Activated CD4-positive, alpha-beta memory T cell treated with anti-CD3 and anti-CD28 coated beads, Interleukin-2, amount 10 ng/mL, durations not matched to agents 7 days and 5 days (primary cell): ENCODE data around the gene HERPUD1. TPM values are rescaled to one million over a fixed set of nuclear protein-coding genes. Genes with fewer than 3 reads are reported as not detected.
A peak's percentile ranks its signal among the peaks of the same experiment; 100 is the strongest.
"Not testable (repeated sequence)": the region's sequence is repeated elsewhere in the genome, so short reads cannot be mapped to it uniquely, and the experiment has no call there.

Experiments
- CTCF ChIA-PET: fragments of 350-600 bp; sonication (Branson Sonifier 250); formaldehyde crosslinking; loops from one replicate; lab custom pipeline; 2021; ENCODE audit warnings: antibody characterized with exemption, inconsistent platforms; lab: Charles Lee
- POLR2A ChIA-PET: fragments of 350-600 bp; sonication (Branson Sonifier 250); formaldehyde crosslinking; loops from one replicate; lab custom pipeline; 2021; ENCODE audit warnings: antibody characterized with exemption; lab: Charles Lee
- DNase-seq: peaks from one replicate; pipeline ENCODE4 v3.0.0-alpha.2; 2020
- H3K27ac Mint-ChIP-seq: one replicate; pipeline ENCODE4 v1.8.0; 2021; ENCODE audit warnings: mild to moderate bottlenecking, mixed read lengths
- H3K27me3 Mint-ChIP-seq: one replicate; pipeline ENCODE4 v1.8.0; 2021; ENCODE audit warnings: mixed read lengths
- H3K36me3 Mint-ChIP-seq: one replicate; pipeline ENCODE4 v1.8.0; 2021; ENCODE audit warnings: low read depth, mixed read lengths
- H3K4me1 Mint-ChIP-seq: one replicate; pipeline ENCODE4 v1.8.0; 2021; ENCODE audit warnings: mixed read lengths
- H3K4me3 Mint-ChIP-seq: one replicate; pipeline ENCODE4 v1.8.0; 2021; ENCODE audit warnings: mild to moderate bottlenecking, mixed read lengths
- H3K9me3 Mint-ChIP-seq: one replicate; pipeline ENCODE4 v1.8.0; 2021; ENCODE audit warnings: mixed read lengths
- total RNA-seq, 2 experiments: library from RNA; stranded (reverse); gene quantifications; one replicate each; pipeline ENCODE4 v1.2.3, GENCODE V29; 2021

Gene HERPUD1, protein sequence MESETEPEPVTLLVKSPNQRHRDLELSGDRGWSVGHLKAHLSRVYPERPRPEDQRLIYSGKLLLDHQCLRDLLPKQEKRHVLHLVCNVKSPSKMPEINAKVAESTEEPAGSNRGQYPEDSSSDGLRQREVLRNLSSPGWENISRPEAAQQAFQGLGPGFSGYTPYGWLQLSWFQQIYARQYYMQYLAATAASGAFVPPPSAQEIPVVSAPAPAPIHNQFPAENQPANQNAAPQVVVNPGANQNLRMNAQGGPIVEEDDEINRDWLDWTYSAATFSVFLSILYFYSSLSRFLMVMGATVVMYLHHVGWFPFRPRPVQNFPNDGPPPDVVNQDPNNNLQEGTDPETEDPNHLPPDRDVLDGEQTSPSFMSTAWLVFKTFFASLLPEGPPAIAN
- 100 to 1,000 TPM; 166 to 171 TPM for total RNA-seq

DNA sequence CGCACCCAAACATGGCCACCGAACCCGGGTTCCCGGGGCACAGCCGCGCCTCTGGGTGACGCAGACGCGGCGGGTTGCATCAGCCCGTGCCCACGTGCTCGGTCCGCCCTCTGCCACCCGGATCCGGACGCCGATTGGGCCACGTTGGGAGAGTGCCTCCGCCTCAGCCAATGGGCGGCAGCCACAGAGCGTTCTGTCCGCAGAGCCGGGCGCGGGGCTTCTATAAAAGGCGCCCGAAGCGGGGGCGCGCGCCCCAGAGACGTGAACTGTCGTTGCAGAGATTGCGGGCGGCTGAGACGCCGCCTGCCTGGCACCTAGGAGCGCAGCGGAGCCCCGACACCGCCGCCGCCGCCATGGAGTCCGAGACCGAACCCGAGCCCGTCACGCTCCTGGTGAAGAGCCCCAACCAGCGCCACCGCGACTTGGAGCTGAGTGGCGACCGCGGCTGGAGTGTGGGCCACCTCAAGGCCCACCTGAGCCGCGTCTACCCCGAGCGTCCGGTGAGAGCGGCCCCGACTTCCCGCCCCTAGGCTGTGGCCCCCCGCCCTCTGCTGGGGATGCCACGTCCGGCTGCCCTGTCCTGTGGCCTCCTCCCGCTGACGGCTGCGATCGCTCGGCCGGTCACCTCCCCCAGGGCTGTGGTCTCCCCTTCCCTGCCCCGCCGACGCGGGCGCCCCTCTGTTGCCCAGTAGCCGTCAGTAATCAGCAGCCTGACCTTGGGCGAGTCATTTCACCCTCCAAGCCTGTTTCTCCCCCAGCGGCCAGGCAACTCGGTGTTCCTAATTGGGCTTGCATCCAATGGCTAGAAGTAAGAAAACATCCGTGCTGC lies at the start of gene HERPUD1:
TSS of gene HERPUD1 (plus strand) at position 251 of the 829 bp plus-strand sequence. CDS start at position 354, 103 bp downstream.
- peak within 1 kb of the TSS; percentile 96 for H3K27ac Mint-ChIP-seq
- no peaks in the 10 kb centered on the region for H3K9me3 Mint-ChIP-seq
- peak; percentile 99 for DNase-seq
- H3K4me3 Mint-ChIP-seq = peak within 1 kb of the TSS; percentile 98
- H3K27me3 Mint-ChIP-seq = peaks cover 2% of the 10 kb centered on the region
- CTCF ChIA-PET = interaction anchor here (0.9 to 1.6 kb wide), 2 partner anchors 11 to 63 kb away, joined by 3 to 4 read pairs; no protein-coding TSS in a partner anchor
- POLR2A ChIA-PET = interaction anchor here (0.6 to 6.8 kb wide), 44 partner anchors 7 to 678 kb away, joined by 3 to 140 read pairs (median 4); partner anchors contain the start of genes NLRC5, NUDT21, OGFOD1 and SLC12A3
- H3K4me1 Mint-ChIP-seq = peaks cover 38% of the 10 kb centered on the region
- peaks cover 47% of the 10 kb centered on the region for H3K36me3 Mint-ChIP-seq

DNA sequence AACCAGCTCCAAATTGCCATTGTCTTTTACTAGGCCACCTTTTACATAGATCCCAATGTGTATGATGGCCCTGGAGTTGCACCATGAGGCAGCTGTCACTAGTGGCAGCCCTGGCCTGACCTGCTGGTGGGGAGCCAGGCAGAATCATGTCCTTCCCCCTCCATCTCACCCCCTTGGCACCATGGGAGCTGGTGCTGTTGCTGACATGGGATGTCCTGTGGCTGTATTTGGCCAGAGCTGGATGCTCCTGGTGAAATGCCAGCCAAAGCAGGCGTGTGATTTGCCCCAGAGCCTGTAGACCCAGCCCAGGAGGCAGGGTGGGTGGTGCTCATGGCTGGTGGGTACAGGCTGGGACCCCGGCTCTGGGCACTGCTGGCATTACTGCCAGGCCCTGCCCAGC lies 48.4 kb upstream of the HERPUD1 start:
- H3K36me3 Mint-ChIP-seq = no peaks in the 10 kb centered on the region
- no peaks in the 10 kb centered on the region for H3K9me3 Mint-ChIP-seq
- POLR2A ChIA-PET = no interaction called here
- no peaks in the 10 kb centered on the region for H3K4me1 Mint-ChIP-seq
- DNase-seq = no peak
- no peak overlapping the region for H3K27ac Mint-ChIP-seq
- CTCF ChIA-PET = interaction anchor here (0.7 kb wide), 2 partner anchors 80 to 96 kb away, joined by 4 read pairs; no protein-coding TSS in a partner anchor
- H3K4me3 Mint-ChIP-seq = no peak overlapping the region
- no peaks in the 10 kb centered on the region for H3K27me3 Mint-ChIP-seq

DNA sequence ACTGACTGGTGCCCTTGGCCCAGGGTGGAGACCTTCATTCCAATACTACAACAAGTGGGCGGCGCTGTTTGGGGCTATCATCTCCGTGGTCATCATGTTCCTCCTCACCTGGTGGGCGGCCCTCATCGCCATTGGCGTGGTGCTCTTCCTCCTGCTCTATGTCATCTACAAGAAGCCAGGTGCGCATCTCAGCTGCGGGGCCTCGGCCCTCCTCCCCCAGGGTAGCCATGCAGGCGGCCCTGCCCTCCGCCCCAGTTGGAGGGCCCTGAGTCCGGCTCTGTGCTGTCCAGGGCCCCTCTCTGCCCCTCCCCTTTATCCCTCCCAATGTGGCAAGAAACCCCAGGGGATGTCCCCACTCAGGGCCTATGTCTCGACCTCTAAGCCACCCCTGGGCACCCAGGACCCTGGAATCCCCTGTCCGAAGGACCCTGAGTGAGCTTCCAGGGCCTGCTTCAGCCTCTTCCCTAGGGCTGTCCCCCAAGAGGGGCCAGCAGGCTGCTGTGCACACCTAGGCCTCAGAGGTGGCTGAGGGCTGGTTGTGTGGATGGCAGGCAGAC lies 47.8 kb upstream of the HERPUD1 start:
- Mint-ChIP-seq H3K27me3 (no peaks in the 10 kb centered on the region), H3K9me3 (no peaks in the 10 kb centered on the region), H3K27ac (no peak overlapping the region), H3K36me3 (no peaks in the 10 kb centered on the region), H3K4me1 (no peaks in the 10 kb centered on the region), H3K4me3 (no peak overlapping the region)
- DNase-seq = no peak
- CTCF ChIA-PET = no interaction called here
- POLR2A ChIA-PET = interaction anchor here (0.8 to 1.0 kb wide), 2 partner anchors 10 to 47 kb away, joined by 3 read pairs; no protein-coding TSS in a partner anchor

DNA sequence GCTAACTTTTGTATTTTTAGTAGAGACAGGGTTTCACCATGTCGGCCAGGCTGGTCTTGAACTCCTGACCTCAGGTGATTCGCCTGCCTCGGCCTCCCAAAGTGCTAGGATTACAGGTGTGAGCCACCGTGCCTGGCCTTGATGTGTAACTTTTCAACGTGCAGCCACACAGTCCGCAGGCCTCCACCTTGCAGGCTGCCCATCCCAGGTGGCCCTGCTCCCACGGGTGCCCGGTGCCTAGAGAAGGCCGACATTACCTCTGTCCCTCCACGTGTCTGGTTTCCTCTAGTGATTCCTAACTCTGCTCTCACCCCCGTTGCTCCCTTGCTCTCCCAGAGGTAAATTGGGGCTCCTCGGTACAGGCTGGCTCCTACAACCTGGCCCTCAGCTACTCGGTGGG lies 47.0 kb upstream of the HERPUD1 start:
- POLR2A ChIA-PET = interaction anchor here (0.8 to 1.0 kb wide), 2 partner anchors 10 to 47 kb away, joined by 3 read pairs; no protein-coding TSS in a partner anchor
- DNase-seq, H3K4me1 Mint-ChIP-seq, H3K9me3 Mint-ChIP-seq, CTCF ChIA-PET, H3K36me3 Mint-ChIP-seq, H3K4me3 Mint-ChIP-seq, H3K27me3 Mint-ChIP-seq, H3K27ac Mint-ChIP-seq: not testable (repeated sequence)

DNA sequence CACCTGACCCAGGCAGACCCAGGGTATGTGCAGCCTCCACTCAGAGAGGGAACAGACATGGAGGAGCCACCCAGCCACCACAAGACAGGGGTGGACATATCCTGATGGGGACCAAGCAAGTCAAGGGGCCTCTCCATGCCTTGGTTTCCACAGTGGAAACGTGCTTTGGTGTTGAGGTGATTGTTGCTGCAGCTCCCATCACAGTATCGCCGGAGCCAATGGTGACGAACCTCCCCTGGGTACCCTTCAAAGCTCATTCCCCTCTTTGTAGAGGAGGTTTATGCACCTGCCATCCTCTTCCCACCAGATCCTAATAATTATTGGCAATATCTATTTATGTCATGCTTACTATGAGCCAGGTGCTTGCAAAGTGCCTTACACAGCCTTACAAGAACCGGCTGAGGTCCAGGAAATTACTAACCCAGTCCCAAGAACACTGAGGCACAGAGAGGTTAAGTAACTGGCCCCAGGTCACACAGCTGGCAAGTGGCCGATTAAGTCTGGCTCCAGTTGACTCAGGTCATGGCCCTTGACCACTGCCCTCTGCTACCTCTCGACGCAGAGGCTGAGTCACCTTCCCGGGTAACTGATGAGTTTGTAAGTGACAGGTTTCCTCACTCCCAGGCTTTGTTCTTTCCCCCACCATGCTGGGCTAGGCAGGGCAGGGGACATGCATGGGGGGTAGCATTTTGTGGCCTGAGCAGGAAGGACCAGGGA lies 46.3 kb upstream of the HERPUD1 start:
- Mint-ChIP-seq H3K36me3 (no peaks in the 10 kb centered on the region), H3K27ac (no peak overlapping the region), H3K4me3 (no peak overlapping the region), H3K27me3 (no peaks in the 10 kb centered on the region), H3K9me3 (no peaks in the 10 kb centered on the region), H3K4me1 (no peaks in the 10 kb centered on the region)
- CTCF ChIA-PET = no interaction called here
- DNase-seq = no peak
- POLR2A ChIA-PET = no interaction called here

DNA sequence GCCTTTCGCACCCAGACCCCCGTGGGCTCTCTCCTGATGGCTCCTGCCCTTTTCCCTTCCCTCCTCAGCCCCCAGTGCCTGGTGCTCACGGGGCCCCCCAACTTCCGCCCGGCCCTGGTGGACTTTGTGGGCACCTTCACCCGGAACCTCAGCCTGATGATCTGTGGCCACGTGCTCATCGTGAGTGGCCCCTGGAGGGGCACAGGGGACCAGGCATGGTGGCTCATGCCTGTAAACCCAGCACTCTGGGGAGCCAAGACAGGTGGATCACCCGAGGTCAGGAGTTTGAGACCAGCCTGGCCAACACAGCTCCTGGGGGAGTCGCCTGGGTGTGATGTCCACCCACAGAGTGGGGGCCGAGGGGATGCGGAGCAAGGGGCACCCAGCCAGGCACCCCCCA lies 45.6 kb upstream of the HERPUD1 start:
- POLR2A ChIA-PET = no interaction called here
- no peak for DNase-seq
- no peaks in the 10 kb centered on the region for H3K36me3 Mint-ChIP-seq
- H3K4me3 Mint-ChIP-seq = no peak overlapping the region
- no peaks in the 10 kb centered on the region for H3K4me1 Mint-ChIP-seq
- no peak overlapping the region for H3K27ac Mint-ChIP-seq
- no peaks in the 10 kb centered on the region for H3K9me3 Mint-ChIP-seq
- CTCF ChIA-PET = no interaction called here
- H3K27me3 Mint-ChIP-seq = no peaks in the 10 kb centered on the region

DNA sequence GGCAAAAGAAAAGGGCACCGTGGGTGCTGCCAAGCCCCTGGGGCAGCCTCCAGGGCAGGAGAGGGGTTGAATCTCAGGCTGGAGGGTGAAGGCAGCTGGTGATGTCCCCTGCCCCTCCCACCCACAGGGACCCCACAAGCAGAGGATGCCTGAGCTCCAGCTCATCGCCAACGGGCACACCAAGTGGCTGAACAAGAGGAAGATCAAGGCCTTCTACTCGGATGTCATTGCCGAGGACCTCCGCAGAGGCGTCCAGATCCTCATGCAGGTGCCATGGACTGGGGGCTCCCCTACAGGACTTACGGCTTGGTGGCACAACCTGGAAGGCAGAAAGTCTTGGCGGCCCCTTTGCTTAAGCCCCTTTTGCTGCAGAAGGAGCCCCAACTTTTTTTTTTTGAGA lies 45.1 kb upstream of the HERPUD1 start:
- Mint-ChIP-seq H3K9me3 (no peaks in the 10 kb centered on the region), H3K27ac (no peak overlapping the region), H3K4me3 (no peak overlapping the region), H3K27me3 (no peaks in the 10 kb centered on the region), H3K4me1 (no peaks in the 10 kb centered on the region), H3K36me3 (no peaks in the 10 kb centered on the region)
- no peak for DNase-seq
- POLR2A ChIA-PET = no interaction called here
- CTCF ChIA-PET = no interaction called here

DNA sequence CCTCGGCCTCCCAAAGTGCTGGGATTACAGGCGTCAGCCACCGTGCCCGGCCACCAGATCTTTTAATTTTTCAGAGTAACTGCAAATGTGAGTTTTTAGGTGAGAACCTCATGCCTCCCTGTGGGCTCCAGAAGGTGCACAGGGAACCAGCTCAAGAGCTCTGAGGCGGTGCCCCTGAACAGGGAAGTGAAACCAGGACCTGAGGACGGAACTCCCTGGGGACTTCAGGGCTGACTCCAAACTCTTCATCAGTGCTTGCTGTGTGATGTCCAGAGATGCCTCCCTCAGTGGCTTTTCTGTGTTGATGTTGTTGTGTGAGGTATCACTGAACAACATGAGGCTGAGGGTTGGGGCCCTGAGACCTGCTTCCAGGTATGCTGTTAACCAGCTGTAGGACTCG lies 43.1 kb upstream of the HERPUD1 start:
- no peak overlapping the region for H3K4me3 Mint-ChIP-seq
- H3K36me3 Mint-ChIP-seq = no peaks in the 10 kb centered on the region
- H3K4me1 Mint-ChIP-seq = no peaks in the 10 kb centered on the region
- no peaks in the 10 kb centered on the region for H3K9me3 Mint-ChIP-seq
- ChIA-PET POLR2A (no interaction called here), CTCF (no interaction called here)
- DNase-seq = no peak
- no peak overlapping the region for H3K27ac Mint-ChIP-seq
- H3K27me3 Mint-ChIP-seq = peaks cover 2% of the 10 kb centered on the region

DNA sequence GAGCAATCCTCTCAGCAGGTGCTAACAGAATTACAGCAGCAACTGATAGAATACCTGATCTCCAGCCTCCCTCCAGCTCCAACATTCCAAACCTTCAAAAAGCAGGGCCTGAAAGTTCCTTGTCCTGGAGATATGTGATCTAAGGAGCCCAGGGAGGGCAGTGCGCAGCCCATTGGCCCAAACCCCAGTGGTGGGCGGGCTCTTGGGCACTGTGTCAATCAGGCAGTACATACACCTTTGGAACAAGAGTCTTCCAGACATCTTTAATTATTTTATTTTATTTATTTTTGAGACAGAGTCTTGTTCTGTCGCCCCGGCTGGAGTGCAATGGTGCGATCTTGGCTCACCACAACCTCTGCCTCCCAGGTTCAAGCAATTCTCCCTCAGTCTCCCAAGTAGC lies 42.7 kb upstream of the HERPUD1 start:
- Mint-ChIP-seq H3K9me3 (no peaks in the 10 kb centered on the region), H3K27ac (no peak overlapping the region), H3K27me3 (peaks cover 2% of the 10 kb centered on the region), H3K36me3 (no peaks in the 10 kb centered on the region), H3K4me1 (no peaks in the 10 kb centered on the region), H3K4me3 (no peak overlapping the region)
- POLR2A ChIA-PET = no interaction called here
- CTCF ChIA-PET = no interaction called here
- DNase-seq = no peak

DNA sequence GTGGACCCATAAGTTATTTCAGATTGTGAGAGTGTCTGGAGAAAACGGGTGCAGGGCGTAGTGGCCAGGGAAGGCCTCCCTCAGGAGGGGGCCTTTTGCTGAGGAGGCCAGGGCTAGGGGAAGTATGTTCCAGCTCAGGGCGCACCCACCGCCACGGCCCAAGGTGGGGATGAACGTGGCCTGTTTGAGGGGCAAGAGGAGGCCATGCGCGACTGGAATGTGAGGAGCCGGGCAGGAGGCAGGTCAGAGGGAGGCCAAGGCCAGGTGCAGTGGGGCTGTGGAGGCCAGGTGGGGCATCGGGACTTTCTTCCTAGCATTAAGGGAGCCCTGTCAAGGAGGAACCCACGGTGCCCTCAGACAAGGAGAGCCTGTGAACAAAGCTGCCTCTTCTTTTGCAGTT lies 40.3 kb upstream of the HERPUD1 start:
- no peaks in the 10 kb centered on the region for H3K36me3 Mint-ChIP-seq
- DNase-seq = no peak
- ChIA-PET CTCF (no interaction called here), POLR2A (no interaction called here)
- H3K4me1 Mint-ChIP-seq = no peaks in the 10 kb centered on the region
- H3K27ac Mint-ChIP-seq = no peak overlapping the region
- H3K4me3 Mint-ChIP-seq = no peak overlapping the region
- no peaks in the 10 kb centered on the region for H3K9me3 Mint-ChIP-seq
- H3K27me3 Mint-ChIP-seq = peaks cover 5% of the 10 kb centered on the region

DNA sequence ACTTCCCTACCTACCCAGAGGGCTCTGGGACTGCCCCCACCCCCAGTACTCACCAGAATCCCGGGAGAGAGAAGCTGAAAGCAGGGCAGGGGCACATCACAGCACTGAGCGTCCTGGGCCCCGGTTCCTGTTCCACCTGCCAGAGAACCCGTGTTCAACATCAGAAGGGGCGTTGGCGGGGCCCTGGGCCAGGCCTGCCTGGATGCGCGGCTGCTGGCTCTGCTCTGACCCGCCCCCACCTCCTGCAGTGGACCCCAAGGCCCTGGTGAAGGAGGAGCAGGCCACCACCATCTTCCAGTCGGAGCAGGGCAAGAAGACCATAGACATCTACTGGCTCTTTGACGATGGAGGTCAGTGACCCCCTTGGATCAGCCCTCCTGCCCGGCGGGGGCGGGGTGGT lies 39.2 kb upstream of the HERPUD1 start:
- H3K4me3 Mint-ChIP-seq = no peak overlapping the region
- DNase-seq = no peak
- peaks cover 12% of the 10 kb centered on the region for H3K27me3 Mint-ChIP-seq
- H3K27ac Mint-ChIP-seq = no peak overlapping the region
- peaks cover 4% of the 10 kb centered on the region for H3K4me1 Mint-ChIP-seq
- ChIA-PET POLR2A (no interaction called here), CTCF (interaction anchor here (0.6 kb wide), 1 partner anchor 55 kb away, joined by 3 read pairs; no protein-coding TSS in a partner anchor)
- no peaks in the 10 kb centered on the region for H3K9me3 Mint-ChIP-seq
- H3K36me3 Mint-ChIP-seq = no peaks in the 10 kb centered on the region

DNA sequence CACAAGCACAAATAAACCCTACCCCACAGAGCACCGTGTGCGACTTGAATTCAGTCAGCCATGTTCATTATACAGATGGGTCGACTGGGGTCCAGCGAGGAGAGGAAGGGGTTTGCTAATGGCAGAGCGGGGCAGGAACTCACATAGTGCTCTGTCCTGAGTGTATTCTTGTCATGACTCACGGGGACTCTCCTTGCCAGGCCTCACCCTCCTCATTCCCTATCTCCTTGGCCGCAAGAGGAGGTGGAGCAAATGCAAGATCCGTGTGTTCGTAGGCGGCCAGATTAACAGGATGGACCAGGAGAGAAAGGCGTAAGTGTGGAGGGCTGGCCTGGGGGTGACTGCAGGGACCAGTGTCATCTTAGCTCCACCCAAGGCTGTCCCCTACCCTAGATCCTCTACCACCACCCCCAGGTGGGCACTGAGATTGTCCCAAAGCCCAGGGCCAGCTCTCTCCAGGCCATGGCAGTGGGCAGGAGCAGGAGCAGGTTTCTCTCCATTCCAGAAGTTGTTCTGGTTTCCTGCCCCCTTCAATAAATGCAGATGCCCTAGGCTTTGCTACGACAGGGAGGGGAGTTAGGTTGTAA lies 37.5 kb upstream of the HERPUD1 start:
- Mint-ChIP-seq H3K4me1 (peaks cover 15% of the 10 kb centered on the region), H3K9me3 (no peaks in the 10 kb centered on the region), H3K36me3 (no peaks in the 10 kb centered on the region), H3K27ac (no peak overlapping the region), H3K27me3 (peaks cover 22% of the 10 kb centered on the region), H3K4me3 (no peak overlapping the region)
- ChIA-PET POLR2A (no interaction called here), CTCF (no interaction called here)
- no peak for DNase-seq
